GM03348 (cell line): ENCODE measurements around the gene RETN.
"Not testable (repeated sequence)": the region's sequence is repeated elsewhere in the genome, so short reads cannot be mapped to it uniquely, and the experiment has no call there.

Experiments
- DNase-seq: peaks from one replicate; pipeline ENCODE4 v3.0.0; 2012; ENCODE audit warnings: low spot score

RETN gene

DNA sequence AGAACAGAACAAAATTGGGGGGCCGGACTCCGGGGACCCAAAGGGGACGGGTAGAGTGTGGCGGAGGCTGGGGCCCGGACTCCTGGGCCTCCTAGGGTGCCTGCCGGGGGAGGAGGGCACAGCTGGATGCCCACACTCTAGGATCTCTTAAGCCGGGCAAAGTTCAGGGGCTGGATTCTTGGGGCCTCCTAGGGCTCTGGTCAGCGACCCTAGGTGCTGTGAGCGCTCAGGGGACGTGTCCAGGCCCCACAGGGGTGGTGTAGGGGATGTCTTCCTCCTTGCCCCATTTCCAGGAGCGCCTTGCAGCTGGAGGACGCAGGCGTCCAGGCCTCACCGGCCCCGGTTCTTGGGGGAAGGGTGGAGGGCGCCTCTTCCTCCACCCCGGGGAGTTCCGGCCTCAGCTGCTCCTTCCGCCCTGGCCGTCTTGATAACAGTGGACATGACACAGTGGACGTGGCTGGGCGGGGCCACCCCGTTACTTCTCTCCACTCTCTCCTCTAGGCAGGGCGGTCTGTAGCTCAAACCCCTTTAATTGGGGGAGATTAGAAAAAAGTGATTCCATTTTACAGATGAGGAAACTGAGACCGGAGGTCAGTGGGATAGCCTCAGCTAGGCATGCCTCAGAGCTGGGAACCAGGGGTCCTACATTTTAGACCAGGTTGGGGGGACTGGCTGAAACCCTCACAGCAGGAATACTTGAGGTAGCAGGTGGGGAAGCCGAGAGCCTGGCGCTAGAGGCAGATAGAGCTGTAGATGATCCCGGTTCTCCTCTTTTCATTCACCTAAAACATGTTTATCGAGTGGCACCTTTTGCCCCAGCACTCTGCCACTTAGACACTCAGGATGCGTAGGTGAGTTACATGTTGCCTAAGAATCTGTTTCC, 31.2 kb upstream of the RETN start:
- no peak for DNase-seq

DNA sequence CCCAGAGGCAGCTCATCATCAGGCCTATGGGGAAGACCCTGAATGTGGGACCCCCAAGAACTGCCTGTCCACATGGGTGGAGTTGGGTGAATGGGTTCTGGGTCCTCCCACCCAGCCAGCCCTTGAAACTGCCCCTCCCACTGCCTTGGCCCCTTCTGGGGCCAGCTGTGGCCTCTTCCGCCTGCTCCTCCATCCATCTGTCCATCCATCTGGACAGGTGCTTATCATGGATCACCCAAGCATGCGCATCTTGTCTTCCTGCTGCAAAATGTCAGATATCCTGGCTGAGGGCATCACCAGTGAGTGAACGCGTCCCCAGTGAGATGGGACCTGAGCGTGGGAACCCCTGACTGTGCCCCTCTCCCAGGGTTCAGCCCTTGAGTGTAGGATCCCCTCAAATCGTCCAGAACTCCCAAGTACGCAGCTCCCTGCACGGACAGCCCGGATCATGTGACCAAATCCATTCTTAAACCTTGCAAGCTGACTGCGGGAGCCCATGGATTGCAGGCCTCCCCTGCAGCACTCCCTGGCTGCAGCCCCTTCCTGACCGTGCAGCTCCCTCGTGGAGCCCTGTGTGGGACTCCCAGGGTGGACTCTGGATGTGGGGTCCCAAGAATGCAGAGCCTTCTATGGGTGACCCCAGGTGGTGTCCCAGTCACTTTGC, 29.9 kb upstream of the RETN start:
- no peak for DNase-seq

DNA sequence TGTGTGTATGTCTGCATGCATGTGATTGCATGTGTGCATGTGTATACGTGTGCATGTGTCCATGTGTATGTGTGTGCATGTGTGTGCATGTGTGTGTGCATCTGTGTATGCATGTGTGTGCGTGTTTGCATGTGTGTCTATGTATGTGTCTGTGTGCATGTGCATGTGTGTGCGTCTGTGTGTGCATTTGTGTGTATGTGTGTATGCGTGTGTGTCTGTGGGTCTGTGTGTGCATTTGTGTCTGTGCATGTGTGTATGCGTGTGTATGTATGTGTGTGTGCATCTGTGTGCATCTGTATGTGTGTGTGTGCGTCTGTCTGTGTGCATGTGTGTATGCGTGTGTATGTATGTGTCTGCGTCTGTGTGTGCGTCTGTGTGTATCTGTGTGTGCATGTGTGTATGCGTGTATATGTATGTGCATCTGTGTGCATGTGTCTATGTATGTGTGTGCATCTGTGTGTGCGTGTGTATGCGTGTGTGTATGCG, 28.9 kb upstream of the RETN start:
- no peak for DNase-seq

DNA sequence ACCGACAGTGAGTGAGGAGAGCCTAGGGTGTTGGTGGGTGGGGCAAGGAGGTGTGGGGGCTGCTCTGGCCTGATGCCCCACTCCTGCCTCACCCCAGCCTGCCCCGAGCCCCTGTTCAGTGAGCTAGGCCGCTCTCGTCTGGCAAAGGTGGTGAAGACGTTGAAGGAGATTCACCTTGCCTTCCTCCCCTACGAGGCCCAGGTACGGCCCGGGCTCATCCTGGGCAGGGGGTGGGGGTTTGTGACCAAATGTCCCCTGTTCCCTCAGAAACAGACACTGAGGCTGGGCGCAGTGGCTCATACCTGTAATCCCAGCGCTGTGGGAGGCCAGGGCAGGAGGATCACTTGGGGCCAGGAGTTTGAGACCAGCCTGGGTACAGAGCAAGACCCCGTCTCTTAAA, 28.0 kb upstream of the RETN start:
- DNase-seq = no peak

DNA sequence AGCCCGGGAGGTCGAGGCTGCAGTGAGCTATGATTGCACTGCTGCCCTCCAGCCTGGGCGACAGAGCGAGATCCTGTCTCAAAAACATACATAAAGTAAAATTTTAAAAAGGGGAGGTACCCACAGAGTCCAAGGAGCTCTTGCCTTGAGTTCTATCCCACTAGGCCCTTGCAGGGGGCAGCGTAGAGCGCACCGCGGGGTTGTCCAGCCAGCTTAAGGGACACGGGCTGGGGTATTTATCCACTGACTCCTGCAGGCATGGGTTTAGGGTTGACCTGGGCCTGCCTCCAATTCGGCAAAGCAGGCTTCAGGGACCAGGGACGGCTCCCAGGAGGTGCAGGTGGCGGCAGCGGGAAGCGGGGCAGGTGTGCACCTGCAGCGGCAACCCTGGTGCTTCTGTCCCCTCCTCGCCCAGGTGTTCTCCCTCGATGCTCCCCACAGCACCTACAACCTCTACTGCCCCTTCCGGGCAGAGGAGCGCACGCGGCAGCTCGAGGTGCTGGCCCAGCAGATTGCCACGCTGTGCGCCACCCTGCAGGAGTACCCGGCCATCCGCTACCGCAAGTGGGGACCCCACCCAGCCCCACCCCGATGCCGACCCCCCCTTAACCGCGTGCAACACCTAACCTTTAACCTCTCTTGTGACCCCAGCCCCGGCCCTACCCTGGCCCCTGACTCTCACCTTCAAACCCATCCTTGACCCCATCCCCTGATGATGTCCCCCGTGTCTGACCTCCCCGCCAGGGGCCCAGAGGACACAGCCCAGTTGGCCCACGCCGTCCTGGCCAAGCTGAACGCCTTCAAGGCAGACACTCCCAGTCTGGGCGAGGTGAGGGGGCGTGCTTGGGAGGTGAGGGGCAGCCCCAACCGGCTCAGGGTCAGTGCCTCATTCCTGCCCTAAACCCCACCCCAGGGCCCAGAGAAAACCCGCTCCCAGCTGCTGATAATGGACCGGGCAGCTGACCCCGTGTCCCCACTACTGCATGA, 27.3 kb upstream of the RETN start:
- DNase-seq = no peak

DNA sequence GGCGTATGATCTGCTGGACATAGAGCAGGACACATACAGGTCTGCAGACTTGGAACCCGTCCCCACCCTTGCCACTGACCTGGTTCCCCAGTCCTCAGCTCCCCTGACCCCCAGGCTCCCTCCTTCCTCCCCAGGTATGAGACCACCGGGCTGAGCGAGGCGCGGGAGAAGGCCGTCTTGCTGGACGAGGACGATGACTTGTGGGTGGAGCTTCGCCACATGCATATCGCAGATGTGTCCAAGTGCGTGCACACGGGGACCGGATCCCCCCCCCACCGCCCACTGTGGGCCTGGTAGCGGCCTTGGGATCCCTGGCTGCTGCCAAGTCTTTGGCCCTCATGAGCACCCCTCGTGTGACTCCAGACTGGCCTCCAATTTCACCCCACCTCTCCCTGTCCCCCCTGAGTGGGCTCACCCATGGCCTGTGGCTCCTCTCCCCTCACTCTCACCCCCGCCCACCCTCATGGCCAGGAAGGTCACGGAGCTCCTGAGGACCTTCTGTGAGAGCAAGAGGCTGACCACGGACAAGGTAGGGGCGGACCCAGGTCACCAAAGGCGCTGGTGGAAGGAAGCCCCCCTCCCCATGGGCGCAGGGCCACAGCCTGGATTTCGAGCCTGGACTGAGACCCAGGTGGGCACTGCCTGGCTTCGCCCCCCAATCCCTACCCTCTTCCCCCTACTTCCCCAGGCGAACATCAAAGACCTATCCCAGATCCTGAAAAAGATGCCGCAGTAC, 26.4 kb upstream of the RETN start:
- no peak for DNase-seq

DNA sequence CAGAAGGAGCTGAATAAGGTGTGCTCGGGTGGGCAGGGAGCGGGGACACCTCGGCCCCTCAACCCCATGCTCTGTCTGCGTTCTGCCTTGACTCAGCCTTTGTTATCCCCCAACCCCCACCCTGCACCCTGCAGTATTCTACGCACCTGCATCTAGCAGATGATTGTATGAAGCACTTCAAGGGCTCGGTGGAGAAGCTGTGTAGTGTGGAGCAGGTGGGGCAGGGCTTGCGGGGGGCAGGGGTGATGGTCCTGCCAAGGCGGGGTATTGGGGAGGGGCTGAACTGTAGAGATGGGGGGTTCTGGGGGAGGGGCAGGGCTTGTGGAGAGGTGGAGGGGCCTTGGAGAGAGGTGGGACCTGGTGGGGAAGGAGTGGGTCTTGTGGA, 25.8 kb upstream of the RETN start:
- no peak for DNase-seq

GRCh38 chr19:7643629-7644549, 25.0 kb upstream of the RETN start:
- DNase-seq = not testable (repeated sequence)

DNA sequence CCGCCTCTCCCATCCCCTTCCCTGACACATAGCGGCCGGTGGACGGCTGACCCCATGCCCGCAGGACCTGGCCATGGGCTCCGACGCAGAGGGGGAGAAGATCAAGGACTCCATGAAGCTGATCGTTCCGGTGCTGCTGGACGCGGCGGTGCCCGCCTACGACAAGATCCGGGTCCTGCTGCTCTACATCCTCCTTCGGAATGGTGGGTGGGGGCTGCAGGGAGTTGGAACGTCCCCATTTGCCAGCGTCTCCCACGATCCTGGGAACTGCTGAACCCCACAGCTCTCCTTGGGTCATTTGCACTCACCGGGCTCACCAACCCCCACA, 24.3 kb upstream of the RETN start:
- DNase-seq = no peak

DNA sequence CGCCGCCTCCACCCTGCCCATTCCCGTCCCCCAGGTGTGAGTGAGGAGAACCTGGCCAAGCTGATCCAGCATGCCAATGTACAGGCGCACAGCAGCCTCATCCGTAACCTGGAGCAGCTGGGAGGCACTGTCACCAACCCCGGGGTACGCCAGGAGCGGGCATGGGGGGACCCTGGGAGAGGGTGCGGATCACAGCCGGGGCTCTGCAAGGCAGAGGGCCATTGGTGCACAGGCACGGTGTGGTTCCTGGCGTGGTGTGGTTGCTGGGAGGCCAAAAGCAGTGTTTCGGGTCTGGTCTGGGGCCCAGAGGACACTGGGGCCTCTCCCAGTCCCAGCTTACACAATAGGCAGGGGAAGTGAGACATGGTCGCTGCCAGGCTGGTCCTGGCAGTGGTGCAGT, 23.7 kb upstream of the RETN start:
- DNase-seq = no peak

DNA sequence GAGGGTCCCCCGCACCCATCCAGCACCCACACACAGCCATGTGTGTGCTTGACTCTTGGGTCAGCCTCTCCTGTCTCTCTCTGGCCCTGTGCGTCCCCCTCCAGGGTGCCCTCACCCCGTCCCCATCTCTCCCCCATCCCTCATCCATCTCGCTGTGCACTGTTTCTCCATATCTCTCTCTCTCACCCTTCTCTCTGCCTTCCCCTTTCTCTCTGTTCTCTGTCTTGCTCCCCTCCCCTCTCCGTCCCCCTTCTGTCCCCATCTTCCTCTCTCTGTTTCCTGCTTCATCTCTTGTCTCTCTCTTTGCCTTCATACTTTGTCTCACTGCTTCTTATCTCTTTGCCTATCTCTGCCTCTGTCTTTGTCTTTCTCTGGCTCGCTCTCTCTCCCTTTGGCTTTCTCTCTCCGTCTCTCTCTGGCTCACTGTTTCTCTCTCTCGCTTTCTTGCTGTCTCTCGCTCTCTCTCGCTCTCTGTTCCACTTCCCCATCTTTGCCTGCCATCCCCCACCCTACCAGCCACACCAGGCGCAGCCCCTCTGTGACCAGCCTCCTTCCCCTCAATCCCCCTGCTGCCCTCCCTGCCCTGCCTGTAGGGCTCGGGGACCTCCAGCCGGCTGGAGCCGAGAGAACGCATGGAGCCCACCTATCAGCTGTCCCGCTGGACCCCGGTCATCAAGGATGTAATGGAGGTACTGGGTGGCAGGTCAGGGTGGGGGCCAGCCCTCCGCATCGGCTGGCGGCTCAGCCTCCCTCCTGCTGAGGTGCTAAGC, 23.0 kb upstream of the RETN start:
- DNase-seq = no peak

- no peak for DNase-seq
Observed at GRCh38 chr19:7646426-7646700, 22.5 kb upstream of the RETN start.

GRCh38 chr19:7647156-7647555, 21.7 kb upstream of the RETN start:
- no peak for DNase-seq

- DNase-seq = no peak
Observed at GRCh38 chr19:7648265-7649014, 20.4 kb upstream of the RETN start.

DNA sequence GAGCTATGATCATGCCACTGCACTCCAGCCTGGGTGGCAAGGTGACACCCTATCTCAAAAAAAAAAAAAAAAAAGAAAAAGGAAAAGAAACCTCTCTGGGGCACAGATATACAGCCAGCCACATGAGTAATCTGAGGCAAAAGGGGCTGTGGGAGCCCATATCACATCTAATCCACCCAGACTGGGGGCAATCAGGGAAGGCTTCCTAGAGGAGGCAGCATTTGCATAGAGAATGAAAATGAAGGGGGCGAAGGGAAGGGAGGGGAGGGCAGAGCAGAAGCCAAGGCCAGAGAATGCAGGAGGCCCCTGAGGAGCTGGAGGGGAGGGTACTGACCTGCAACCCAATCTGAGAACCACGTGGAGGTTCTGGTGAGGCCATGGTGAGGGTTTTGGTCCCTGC, 18.7 kb upstream of the RETN start:
- DNase-seq = no peak

DNA sequence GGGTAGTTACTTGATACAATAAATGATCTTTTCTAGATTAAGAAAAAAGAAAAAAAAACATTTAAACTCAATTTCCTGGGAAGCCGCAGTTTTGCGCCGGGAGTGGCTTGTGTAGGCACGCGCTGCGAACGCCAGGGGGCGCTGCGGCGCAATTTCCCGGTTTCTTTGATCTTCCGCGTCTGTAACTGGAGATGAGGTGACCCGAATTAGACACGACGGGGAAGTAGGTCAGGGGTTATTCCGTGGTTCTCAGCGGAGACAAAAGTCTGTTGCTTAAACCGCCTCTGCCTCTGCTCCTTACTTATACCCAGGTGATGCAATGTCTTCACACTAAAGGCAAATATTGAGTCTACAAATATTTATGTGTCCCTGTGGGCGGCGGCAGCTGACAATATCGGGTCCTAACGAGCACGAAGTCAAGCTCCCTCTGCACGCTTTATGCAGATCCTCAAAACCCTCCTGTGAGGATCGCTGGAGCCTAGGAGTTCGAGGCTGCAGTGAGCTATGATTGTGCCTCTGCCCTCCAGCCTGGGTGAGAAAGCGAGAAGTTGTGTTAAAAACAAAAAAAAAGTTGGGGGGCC, 16.7 kb upstream of the RETN start:
- peak; percentile 88 for DNase-seq

DNA sequence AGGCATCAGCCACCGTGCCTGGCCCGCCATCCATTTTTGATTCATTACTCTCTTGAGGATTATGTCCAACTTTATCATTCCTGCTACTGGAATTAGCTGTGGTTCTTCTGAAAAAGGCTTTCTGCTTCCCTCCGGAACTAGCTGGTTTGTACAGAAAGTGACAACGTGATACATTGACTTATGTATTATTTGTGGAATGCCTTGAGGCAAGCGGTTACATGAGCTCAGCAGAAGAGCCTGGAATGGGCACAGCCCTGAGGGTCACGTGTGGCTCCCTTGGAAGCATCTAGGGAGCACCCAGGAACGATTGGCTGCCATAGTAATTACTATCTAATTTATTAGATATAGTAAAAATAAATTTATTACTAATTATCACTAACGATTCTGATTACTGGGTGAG, 14.4 kb upstream of the RETN start:
- DNase-seq = no peak

DNA sequence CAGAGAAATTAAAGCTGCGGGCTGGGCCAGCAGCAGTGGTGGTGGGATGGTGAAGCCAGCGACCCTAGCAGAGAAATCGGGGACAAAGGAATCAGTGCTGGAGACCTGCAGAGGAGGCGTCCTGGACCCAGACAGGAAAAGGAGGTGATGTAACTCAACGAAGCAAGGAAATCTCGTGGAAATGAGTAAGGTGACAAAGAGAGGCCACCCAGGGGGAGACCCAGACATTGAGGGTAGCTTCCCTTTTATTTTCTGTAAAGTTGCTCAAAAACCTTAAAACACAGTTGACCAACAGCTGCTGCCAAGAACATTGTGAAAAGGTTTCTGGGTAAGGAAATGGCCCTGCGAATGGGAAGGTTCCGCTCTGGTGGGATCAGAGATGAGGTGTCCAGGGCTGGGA, 13.3 kb upstream of the RETN start:
- no peak for DNase-seq

GRCh38 chr19:7657131-7657751, 11.6 kb upstream of the RETN start:
- DNase-seq = no peak
